Adrenal gland (tissue), 19 donors: Measurements from ENCODE around the gene TBC1D21. TPM values are rescaled to one million over a fixed set of nuclear protein-coding genes. Genes with fewer than 3 reads are reported as not detected.

Experiments
- DNase-seq, 7 donors: peaks; one replicate each; pipeline ENCODE4 v3.0.0-alpha.2; 2019 to 2020
- H3K27ac ChIP-seq, 5 donors: fragments of 200-600 bp; sonication (generic) in 4 of 5; 1 replicate in 3 of 5; 2 replicates in 2 of 5; pipeline versions ENCODE4 v1.5.1 to v1.8.0; 2016 to 2020; ENCODE audit warnings: mild to moderate bottlenecking in 1 of 5
- H3K27me3 ChIP-seq: fragments of 200-600 bp; 2 replicates; pipeline ENCODE4 v1.8.0; 2021
- H3K36me3 ChIP-seq, 2 donors: fragments of 200-600 bp; replicated peaks in 1 of 2; 1 replicate in 1 of 2; 2 replicates in 1 of 2; pipeline versions ENCODE4 v1.5.1 to v1.8.0; 2018 to 2022
- H3K4me1 ChIP-seq, 2 donors: fragments of 200-600 bp; replicated peaks in 1 of 2; 1 replicate in 1 of 2; 2 replicates in 1 of 2; pipeline versions ENCODE4 v1.5.1 to v1.8.0; 2018 to 2021
- H3K4me3 ChIP-seq, 4 donors: fragments of 200-600 bp; sonication (generic) in 3 of 4; one replicate each; pipeline ENCODE4 v1.5.1; 2016 to 2018
- H3K9me3 ChIP-seq, 3 donors: fragments of 200-600 bp; sonication (generic) in 1 of 3; replicated peaks in 1 of 3; 1 replicate in 2 of 3; 2 replicates in 1 of 3; pipeline versions ENCODE4 v1.5.1 to v1.8.0; 2016 to 2021
- CTCF ChIP-seq, 6 experiments: fragments of 450-650 bp in 4 of 6; fragments of 200-600 bp in 2 of 6; sonication (generic) in 1 of 6; IDR thresholded peaks; 1 replicate in 5 of 6; 2 replicates in 1 of 6; pipeline versions ENCODE4 v1.5.1 to v1.8.0; 2016 to 2021; ENCODE audit warnings: antibody characterized with exemption in 6 of 6, mild to moderate bottlenecking in 2 of 6, moderate library complexity in 1 of 6
- POLR2A ChIP-seq, 2 donors: fragments of 450-650 bp; IDR thresholded peaks; one replicate each; pipeline ENCODE4 v1.6.1; 2017; ENCODE audit warnings: antibody characterized with exemption in 2 of 2, mild to moderate bottlenecking in 2 of 2, moderate library complexity in 1 of 2
- WGBS, 4 donors: extraction: QIAGEN DNeasy Blood & Tissue Kit in 2 of 4; methylation state at CpG; one replicate each; pipeline versions ENCODE4 v1.1.5 to v1.1.7; 2013 to 2017; 5-methylcytosine and 5-hydroxymethylcytosine counted together
- intact Hi-C, 2 donors: fragments of 100-400 bp; cut with DNase I; formaldehyde crosslinking; loops; one replicate each; pipeline versions ENCODE4 v1.14.1 to v1.15.0; 2022 to 2023
- long read RNA-seq, 10 donors: library from polyadenylated mRNA in 3 of 10; unstranded in 2 of 10; stranded (forward) in 1 of 10; transcript quantifications; one replicate each; pipeline ENCODE4 v2.0.0 and lab custom pipeline, GENCODE V29; 2021 to 2026
- polyA plus RNA-seq, 3 donors: library from polyadenylated mRNA; stranded (reverse); fragments of 200-250 nt in 2 of 3; fragments of 350-450 nt in 1 of 3; fragmentation: Illumina TruSeq in 1 of 3; extraction: RNeasy Lipid Tissue Mini Kit (QIAGEN cat#74804) in 1 of 3; gene quantifications; one replicate each; pipeline ENCODE4 v1.2.3, GENCODE V29; 2013 to 2014
- total RNA-seq, 9 donors: library from RNA; depleted of rRNA in 4 of 9; stranded (reverse); fragments of >200 nt in 4 of 9; fragments of 120-200 nt in 1 of 9; fragmentation: NEBNext Ultra II Directional in 1 of 9; extraction: Animal tissue kit (Norgen Biotek cat#: 25700) in 1 of 9; gene quantifications; one replicate each; pipeline versions ENCODE4 v1.1.0 to v1.2.4, GENCODE V29; 2013 to 2023
- donor health status: healthy with polysubstance abuse.
- donor health status: Bipolar disorder and iron deficiency.
- donor health status: DM: yes; HTN: yes; CAD: no.
- donor health status: DM: no; HTN: no; CAD: no.
- donor health status: DM: no; HTN: no; CAD: no.
- donor health status: DM: yes; HTN: yes; CAD: no.

The TBC1D21 gene
- total RNA-seq: not detected
- not detected for polyA plus RNA-seq
- long read RNA-seq, donor 1: 0 reads
- long read RNA-seq, donor 2: 0 reads
- long read RNA-seq, donor 3: 0 reads
- long read RNA-seq, donor 4: 0 reads
- long read RNA-seq, donor 5: 0 reads
- long read RNA-seq, donor 6: 0 reads
- long read RNA-seq, donor 7: 0 reads
- long read RNA-seq, donor 8: 0 reads
- long read RNA-seq, donor 9: 0 reads
- long read RNA-seq, donor 10: 0 reads

GRCh38 chr15:73873456-73873855, at the start of gene TBC1D21:
TBC1D21 (plus strand) TSS chr15:73873564; CDS start chr15:73873710, 146 bp downstream.
- intact Hi-C loops: no loop called here
- Histone ChIP-seq H3K4me3 (no peak within 1 kb of the TSS), H3K36me3 (no peaks in the 10 kb centered on the region), H3K9me3 (no peaks in the 10 kb centered on the region), H3K4me1 (no peaks in the 10 kb centered on the region), H3K27ac (no peak within 1 kb of the TSS), H3K27me3 (peaks cover 8% of the 10 kb centered on the region)
- DNase-seq: no peak
- no peak for TF ChIP-seq POLR2A (IDR thresholded peaks at IDR 0.05)
- 59 to 76% (median 73%) methylated on average over 4 to 5 of the region's 5 CpGs for WGBS, 4 donors

GRCh38 chr15:73826711-73827251, 46.6 kb upstream of the TBC1D21 start:
- no peaks in the 10 kb centered on the region for H3K36me3 ChIP-seq
- H3K4me1 ChIP-seq: no peaks in the 10 kb centered on the region
- no peak overlapping the region for H3K27ac ChIP-seq
- no peaks in the 10 kb centered on the region for H3K9me3 ChIP-seq
- TF ChIP-seq POLR2A (IDR thresholded peaks at IDR 0.05) (no peak), CTCF (IDR thresholded peaks at IDR 0.05) (no peak)
- intact Hi-C loops: no loop called here
- WGBS, 4 donors: 62 to 86% (median 69%) methylated on average over 3 of the region's 3 CpGs
- peaks cover 5% of the 10 kb centered on the region for H3K27me3 ChIP-seq
- H3K4me3 ChIP-seq: no peak overlapping the region
- DNase-seq: no peak

DNA sequence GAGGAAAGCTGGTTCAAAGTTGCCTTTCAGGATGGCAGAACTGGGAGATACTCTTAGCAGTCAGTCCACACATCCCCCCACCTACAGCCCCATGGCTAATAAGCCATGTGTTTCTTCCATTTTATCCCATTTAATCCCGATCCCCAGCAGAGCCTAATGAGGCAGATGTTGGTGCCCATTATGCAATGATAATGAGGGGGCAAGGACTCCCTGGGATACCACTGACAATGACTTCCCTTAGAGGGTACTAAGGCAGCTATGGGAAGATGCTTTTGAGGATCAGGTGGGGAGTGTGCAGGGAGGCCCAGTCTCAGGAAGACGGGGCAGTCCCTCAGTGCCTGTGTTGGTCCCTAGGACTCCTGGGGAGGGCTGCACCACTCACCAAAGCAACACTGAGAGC, 43.8 kb upstream of the TBC1D21 start:
- no peaks in the 10 kb centered on the region for H3K4me1 ChIP-seq
- intact Hi-C loops: no loop called here
- no peak overlapping the region for H3K27ac ChIP-seq
- no peaks in the 10 kb centered on the region for H3K9me3 ChIP-seq
- no peak for TF ChIP-seq CTCF (IDR thresholded peaks at IDR 0.05)
- TF ChIP-seq POLR2A (IDR thresholded peaks at IDR 0.05): no peak
- no peak overlapping the region for H3K4me3 ChIP-seq
- no peak for DNase-seq
- no peaks in the 10 kb centered on the region for H3K36me3 ChIP-seq
- 68 to 83% (median 76%) methylated on average over 1 to 2 of the region's 2 CpGs for WGBS, 4 donors
- H3K27me3 ChIP-seq: peaks cover 5% of the 10 kb centered on the region

GRCh38 chr15:73832657-73833056, 40.7 kb upstream of the TBC1D21 start:
- WGBS, 4 donors: 40 to 50% (median 42%) methylated on average over 1 of the region's 1 CpG
- peaks cover 5% of the 10 kb centered on the region for H3K27me3 ChIP-seq

More at GRCh38 chr15:73832657-73833056, 40.7 kb upstream of the TBC1D21 start:
- no peak for DNase-seq
- intact Hi-C loops: no loop called here
- Histone ChIP-seq H3K9me3 (no peaks in the 10 kb centered on the region), H3K4me1 (no peaks in the 10 kb centered on the region), H3K27ac (no peak overlapping the region), H3K4me3 (no peak overlapping the region), H3K36me3 (no peaks in the 10 kb centered on the region)
- no peak for TF ChIP-seq POLR2A (IDR thresholded peaks at IDR 0.05)
- no peak for TF ChIP-seq CTCF (IDR thresholded peaks at IDR 0.05)
